A549 (cell line): ENCODE data around the gene CNTN4. TPM values are rescaled to one million over a fixed set of nuclear protein-coding genes. Genes with fewer than 3 reads are reported as not detected.
A peak's percentile ranks its signal among the peaks of the same experiment; 100 is the strongest.

Source experiments
- ATAC-seq, 2 experiments: fragments of 200-7000 bp in 1 of 2; fragments of >200 bp in 1 of 2; cut with Nextera tagmentation in 1 of 2; cut with Tn5 transposase in 1 of 2; 3 replicates each; pipeline versions ENCODE4 v1.8.0 to v1.9.1; 2018 to 2020; ENCODE audit warnings: mild to moderate bottlenecking in 1 of 2, moderate library complexity in 1 of 2
- CTCF ChIA-PET: fragments of 300-600 bp; sonication (Branson Sonifier 250); formaldehyde crosslinking; extraction: SDS; loops from one replicate; lab custom pipeline; 2021; ENCODE audit warnings: antibody characterized with exemption, inconsistent platforms; lab: Yijun Ruan, JAX
- POLR2A ChIA-PET: fragments of 350-600 bp; formaldehyde crosslinking; extraction: SDS; loops from one replicate; lab custom pipeline; 2021; ENCODE audit warnings: antibody characterized with exemption, inconsistent platforms; lab: Yijun Ruan, JAX
- DNase-seq, 2 experiments: peaks; one replicate each; pipeline versions ENCODE4 v3.0.0 to v3.0.0-alpha.2; 2011 to 2016; ENCODE audit warnings: low read depth in 1 of 2, low spot score in 1 of 2
- FAIRE-seq: peaks from 2 replicates; lab custom pipeline; 2011; peaks lifted over from hg19 to GRCh38; lab: Jason Lieb, UNC
- H3K27ac ChIP-seq, 2 experiments: fragments of >200 bp; sonication (Bioruptor Twin); formaldehyde crosslinking; 3 replicates each; pipeline ENCODE4 v1.5.1; 2016 to 2017
- H3K4me1 ChIP-seq: fragments of >200 bp; sonication (Bioruptor Twin); formaldehyde crosslinking; 3 replicates; pipeline ENCODE4 v1.6.1; 2016
- H3K4me2 ChIP-seq: fragments of >200 bp; sonication (Bioruptor Twin); formaldehyde crosslinking; 3 replicates; pipeline ENCODE4 v1.6.1; 2016
- H3K4me3 ChIP-seq: fragments of >200 bp; sonication (Bioruptor Twin); formaldehyde crosslinking; 3 replicates; pipeline ENCODE4 v1.5.1; 2016
- H3K9me3 ChIP-seq: fragments of >200 bp; sonication (Bioruptor Twin); formaldehyde crosslinking; 3 replicates; pipeline ENCODE4 v1.6.1; 2016
- EHF ChIP-seq: fragments of 250-450 bp; sonication (Bioruptor Pico); IDR thresholded peaks from 2 replicates; pipeline ENCODE4 v1.5.0; 2020; ENCODE audit warnings: mild to moderate bottlenecking
- EHMT2 ChIP-seq: fragments of 200-600 bp; sonication (generic); IDR thresholded peaks from 2 replicates; pipeline ENCODE4 v1.6.1; 2016; ENCODE audit warnings: antibody characterized with exemption, low read depth, mild to moderate bottlenecking, moderate library complexity
- EP300 ChIP-seq, 2 experiments: fragments of >200 bp; sonication (Bioruptor Twin); formaldehyde crosslinking; IDR thresholded peaks; 2 replicates in 1 of 2; 3 replicates in 1 of 2; pipeline ENCODE4 v1.6.1; 2016 to 2017
- ESRRA ChIP-seq: fragments of 150-350 bp; IDR thresholded peaks from 2 replicates; pipeline ENCODE4 v1.6.1; 2014; ENCODE audit warnings: mild to moderate bottlenecking, low read length, borderline replicate concordance
- FOSL2 ChIP-seq, 2 experiments: fragments of 450-650 bp in 1 of 2; fragments of >200 bp in 1 of 2; sonication (Bioruptor Twin) in 1 of 2; formaldehyde crosslinking; IDR thresholded peaks; 2 replicates each; pipeline versions ENCODE4 v1.5.0 to v1.6.1; 2016 to 2020; ENCODE audit warnings: mild to moderate bottlenecking in 1 of 2, moderate library complexity in 1 of 2
- HEYL ChIP-seq: fragments of 250-450 bp; sonication (Bioruptor Pico); IDR thresholded peaks from 2 replicates; pipeline ENCODE4 v1.8.0; 2021; ENCODE audit warnings: mild to moderate bottlenecking, moderate library complexity
- HOXA7 ChIP-seq: fragments of 250-450 bp; sonication (Bioruptor Pico); IDR thresholded peaks from 2 replicates; pipeline ENCODE4 v1.5.0; 2020; ENCODE audit warnings: mild to moderate bottlenecking, moderate library complexity
- HOXB5 ChIP-seq: fragments of 250-450 bp; sonication (Bioruptor Pico); IDR thresholded peaks from 2 replicates; pipeline ENCODE4 v1.5.0; 2020; ENCODE audit warnings: mild to moderate bottlenecking, moderate library complexity
- KDM5A ChIP-seq: fragments of 200-600 bp; sonication (generic); IDR thresholded peaks from 2 replicates; pipeline ENCODE4 v1.6.1; 2016; ENCODE audit warnings: antibody characterized with exemption, mild to moderate bottlenecking
- MAFK ChIP-seq: fragments of 450-650 bp; IDR thresholded peaks from 2 replicates; pipeline ENCODE4 v1.6.1; 2014; ENCODE audit not compliant: partially characterized antibody
- MYC ChIP-seq: IDR thresholded peaks from 2 replicates; pipeline ENCODE4 v1.6.1; 2012; ENCODE audit warnings: mild to moderate bottlenecking, inconsistent platforms, low read length, improper control_type of control experiment, borderline replicate concordance
- RARB ChIP-seq: fragments of 250-450 bp; sonication (Bioruptor Pico); IDR thresholded peaks from 2 replicates; pipeline ENCODE4 v1.8.0; 2021; ENCODE audit warnings: mild to moderate bottlenecking, moderate library complexity
- RCOR1 ChIP-seq: fragments of 150-350 bp; IDR thresholded peaks from 2 replicates; pipeline ENCODE4 v1.6.1; 2014; ENCODE audit warnings: antibody characterized with exemption, low read length, low read depth
- RFX5 ChIP-seq: fragments of 450-650 bp; IDR thresholded peaks from 2 replicates; pipeline ENCODE4 v1.7.1; 2014; ENCODE audit warnings: antibody characterized with exemption, mild to moderate bottlenecking, moderate library complexity
- RNF2 ChIP-seq: fragments of 200-600 bp; sonication (generic); IDR thresholded peaks from 2 replicates; pipeline ENCODE4 v1.6.1; 2016; ENCODE audit warnings: low read depth, mild to moderate bottlenecking, antibody characterized with exemption, moderate library complexity, borderline replicate concordance
- TFCP2L1 ChIP-seq: fragments of 250-450 bp; sonication (Bioruptor Pico); IDR thresholded peaks from 2 replicates; pipeline ENCODE4 v1.5.0; 2021; ENCODE audit warnings: mild to moderate bottlenecking
- TP53 ChIP-seq: fragments of 250-450 bp; sonication (Bioruptor Pico); IDR thresholded peaks from 2 replicates; pipeline ENCODE4 v1.5.0; 2021; ENCODE audit warnings: mild to moderate bottlenecking, moderate library complexity
- ZC3H11A ChIP-seq: fragments of 450-650 bp; IDR thresholded peaks from 2 replicates; pipeline ENCODE4 v1.6.1; 2014; ENCODE audit warnings: antibody characterized with exemption, mild to moderate bottlenecking
- WGBS: methylation state at CpG from one replicate; pipeline ENCODE4 v1.1.6; 2017; ENCODE audit errors: missing lambda C conversion rate; 5-methylcytosine and 5-hydroxymethylcytosine counted together
- polyA plus RNA-seq, 4 experiments: library from polyadenylated mRNA; depleted of rRNA in 3 of 4; stranded (reverse); fragments of >200 nt; fragmentation: RNase III in 1 of 4; extraction: RNeasy Plus Mini Kit Qiagen cat#74134 plus additional on column Dnase treatment in 1 of 4; gene quantifications; 2 replicates in 3 of 4; 3 replicates in 1 of 4; pipeline ENCODE4 v1.2.3, GENCODE V29; 2011 to 2017
- TF ChIP-seq, protein P1 (sequence below): fragments of >200 bp; sonication (Bioruptor Twin); formaldehyde crosslinking; IDR thresholded peaks from 2 replicates; pipeline ENCODE4 v1.6.1; 2016
- TF ChIP-seq, protein P2 (sequence below): fragments of 250-450 bp; sonication (Bioruptor Pico); IDR thresholded peaks from 2 replicates; pipeline ENCODE4 v1.5.0; 2020; ENCODE audit warnings: low read depth, mild to moderate bottlenecking, moderate library complexity
- TF ChIP-seq, protein P3 (sequence below): fragments of >200 bp; sonication (Bioruptor Twin); formaldehyde crosslinking; IDR thresholded peaks from 3 replicates; pipeline ENCODE4 v1.5.1; 2016
- TF ChIP-seq, protein P4 (sequence below): fragments of 200-600 bp; sonication (generic); IDR thresholded peaks from 2 replicates; pipeline ENCODE4 v1.6.1; 2016; ENCODE audit warnings: antibody characterized with exemption, mild to moderate bottlenecking, moderate library complexity

Gene CNTN4
- polyA plus RNA-seq, 2 of the 4 experiments (the other 2 are of a cell fraction) = 0.03 TPM; not detected in 1

DNA sequence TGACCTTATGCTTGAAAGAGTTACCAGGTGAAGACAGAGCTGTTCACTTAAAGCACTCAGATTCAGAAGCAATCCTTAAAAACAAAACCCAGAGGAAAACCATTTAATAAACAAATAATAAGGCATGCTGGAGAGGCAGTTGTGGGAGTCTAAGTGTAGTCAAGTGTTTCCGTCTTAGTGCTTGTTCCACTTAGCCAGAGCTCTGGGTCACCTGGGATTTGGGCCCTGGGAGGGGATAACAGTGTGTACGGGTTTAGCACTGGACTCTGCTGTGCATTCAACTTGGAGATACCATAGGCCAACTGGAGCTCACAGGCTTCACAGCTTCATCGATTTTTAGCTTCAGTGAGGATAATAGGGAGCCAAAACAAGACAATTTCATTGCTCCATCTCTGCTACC lies 444.6 kb downstream of the CNTN4 start (continued):
- TF ChIP-seq RNF2 (no peak), TFCP2L1 (CRISPR knock-in tag) (no peak), HEYL (CRISPR knock-in tag) (no peak)
- TF ChIP-seq, protein P1, sequence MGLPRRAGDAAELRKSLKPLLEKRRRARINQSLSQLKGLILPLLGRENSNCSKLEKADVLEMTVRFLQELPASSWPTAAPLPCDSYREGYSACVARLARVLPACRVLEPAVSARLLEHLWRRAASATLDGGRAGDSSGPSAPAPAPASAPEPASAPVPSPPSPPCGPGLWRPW = no peak

DNA sequence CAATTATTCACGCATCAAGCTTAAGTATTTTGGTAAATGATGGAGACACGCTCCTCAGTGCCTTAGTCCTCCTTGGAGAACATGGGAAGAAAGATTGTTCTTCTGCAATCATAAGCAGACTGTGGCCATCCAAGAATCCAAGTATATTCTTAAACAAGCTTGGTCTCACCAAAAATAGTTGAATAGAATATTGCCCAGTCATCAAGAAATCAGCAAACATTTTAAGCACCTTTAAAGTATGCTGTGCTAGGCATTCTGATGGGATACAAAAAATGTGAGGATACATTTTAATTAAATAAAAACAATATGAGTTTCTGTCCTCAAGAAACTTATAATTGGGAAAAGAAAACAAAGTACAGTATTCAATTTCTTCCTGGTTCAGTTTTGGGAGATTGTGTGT lies 445.5 kb downstream of the CNTN4 start:
- Histone ChIP-seq H3K9me3 (no peaks in the 10 kb centered on the region), H3K4me2 (no peak overlapping the region), H3K27ac (no peak overlapping the region), H3K4me3 (no peak overlapping the region), H3K4me1 (no peaks in the 10 kb centered on the region)
- ChIA-PET CTCF (no interaction called here), POLR2A (no interaction called here)
- FAIRE-seq (no peak), DNase-seq (no peak), ATAC-seq (no peak)
- TF ChIP-seq HEYL (CRISPR knock-in tag) (no peak), MAFK (peak; percentile 64)
- 2% methylated on average over 2 of the region's 2 CpGs for WGBS

DNA sequence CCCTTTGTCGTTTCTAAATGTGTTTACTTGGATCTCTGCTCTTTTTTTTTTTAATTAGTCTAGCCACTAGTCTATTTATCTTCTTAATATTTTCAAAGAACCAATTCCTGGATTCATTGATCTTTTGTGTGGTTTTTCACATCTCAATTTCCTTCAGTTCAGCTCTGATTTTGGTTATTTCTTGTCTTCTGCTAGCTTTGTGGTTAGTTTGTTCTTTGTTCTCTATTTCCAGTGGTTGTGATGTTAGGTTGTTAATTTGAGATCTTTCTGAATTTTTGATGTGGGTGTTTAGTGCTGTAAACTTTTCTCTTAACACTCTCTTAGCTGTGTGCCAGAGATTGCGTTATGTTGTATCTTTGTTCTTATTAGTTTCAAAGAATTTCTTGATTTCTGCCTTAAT lies 446.1 kb downstream of the CNTN4 start:
- ATAC-seq = no peak
- POLR2A ChIA-PET = no interaction called here
- Histone ChIP-seq H3K27ac (no peak overlapping the region), H3K4me3 (no peak overlapping the region), H3K4me2 (no peak overlapping the region), H3K4me1 (no peaks in the 10 kb centered on the region)
- FAIRE-seq = no peak
- TF ChIP-seq RARB (CRISPR knock-in tag) = no peak
- TF ChIP-seq TP53 (CRISPR knock-in tag) = no peak
- no peak for TF ChIP-seq RFX5
- TF ChIP-seq, protein P2, sequence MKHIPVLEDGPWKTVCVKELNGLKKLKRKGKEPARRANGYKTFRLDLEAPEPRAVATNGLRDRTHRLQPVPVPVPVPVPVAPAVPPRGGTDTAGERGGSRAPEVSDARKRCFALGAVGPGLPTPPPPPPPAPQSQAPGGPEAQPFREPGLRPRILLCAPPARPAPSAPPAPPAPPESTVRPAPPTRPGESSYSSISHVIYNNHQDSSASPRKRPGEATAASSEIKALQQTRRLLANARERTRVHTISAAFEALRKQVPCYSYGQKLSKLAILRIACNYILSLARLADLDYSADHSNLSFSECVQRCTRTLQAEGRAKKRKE (CRISPR knock-in tag) = no peak
- no peak for TF ChIP-seq MYC
- TF ChIP-seq, all 56 proteins: peak for 0
- DNase-seq = no peak
- H3K9me3 ChIP-seq = no peaks in the 10 kb centered on the region
- 0% methylated on average over 2 of the region's 2 CpGs for WGBS
- CTCF ChIA-PET = interaction anchor here (0.7 kb wide), 1 partner anchor 377 kb away, joined by 4 read pairs; no protein-coding TSS in a partner anchor

DNA sequence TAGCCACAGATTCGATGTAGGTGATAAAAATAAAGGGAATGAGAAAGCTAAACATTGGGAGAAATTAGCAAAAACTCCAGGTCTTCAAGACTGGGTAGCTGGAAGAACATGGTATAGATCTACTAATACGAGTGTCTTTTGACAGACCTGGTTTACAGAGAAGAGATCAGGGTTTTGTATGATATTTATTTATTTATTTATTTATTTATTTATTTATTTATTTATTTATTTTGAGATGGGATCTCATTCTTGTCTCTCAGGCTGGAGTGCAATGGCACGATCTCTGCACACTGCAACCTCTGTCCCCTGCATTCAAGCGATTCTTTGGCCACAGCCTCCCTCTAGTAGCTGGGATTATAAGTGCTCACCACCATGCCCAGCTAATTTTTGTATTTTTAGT lies 448.4 kb downstream of the CNTN4 start:
- FAIRE-seq (no peak), DNase-seq (no peak), ATAC-seq (no peak)
- 3% methylated on average over 4 of the region's 4 CpGs for WGBS
- no peak overlapping the region for H3K4me3 ChIP-seq
- no peak for TF ChIP-seq MYC
- TF ChIP-seq FOSL2 (IDR thresholded peaks at IDR 0.05) = no peak
- TF ChIP-seq FOSL2 (CRISPR knock-in tag; IDR thresholded peaks at IDR 0.05) = no peak
- no peak for TF ChIP-seq TFCP2L1 (CRISPR knock-in tag)
- peak; percentile 69 for TF ChIP-seq ZC3H11A
- TF ChIP-seq RARB (CRISPR knock-in tag) = no peak
- TF ChIP-seq KDM5A = no peak
- POLR2A ChIA-PET = no interaction called here
- no peak overlapping the region for H3K4me2 ChIP-seq
- no peaks in the 10 kb centered on the region for H3K9me3 ChIP-seq
- no peaks in the 10 kb centered on the region for H3K4me1 ChIP-seq
- no peak overlapping the region for H3K27ac ChIP-seq
- CTCF ChIA-PET = interaction anchor here (0.6 kb wide), 1 partner anchor 605 kb away, joined by 3 read pairs; no protein-coding TSS in a partner anchor

DNA sequence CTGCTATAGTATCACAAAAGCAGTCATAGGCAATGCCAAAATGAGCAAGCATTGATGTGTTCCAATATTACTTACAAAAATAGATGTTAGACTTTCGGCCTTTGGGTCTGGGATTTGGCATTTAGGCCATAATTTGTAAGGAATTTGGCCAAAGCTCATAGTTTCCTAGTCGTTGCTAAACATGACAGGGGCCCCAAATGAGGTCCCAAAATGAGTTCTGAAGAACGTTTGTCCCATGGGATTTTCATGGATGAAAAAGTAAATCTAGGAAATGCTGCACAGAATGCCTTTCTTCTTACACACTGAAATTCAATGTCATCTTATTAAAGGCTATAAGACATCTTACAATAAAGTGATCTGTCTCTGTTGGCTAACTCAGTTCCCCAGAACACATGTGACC lies 456.0 kb downstream of the CNTN4 start:
- H3K4me1 ChIP-seq = no peaks in the 10 kb centered on the region
- H3K9me3 ChIP-seq = no peaks in the 10 kb centered on the region
- no peak overlapping the region for H3K4me3 ChIP-seq
- 3% methylated on average over 3 of the region's 3 CpGs for WGBS
- no peak for DNase-seq
- no peak overlapping the region for H3K4me2 ChIP-seq
- no peak for ATAC-seq
- FAIRE-seq = no peak
- ChIA-PET CTCF (no interaction called here), POLR2A (no interaction called here)
- H3K27ac ChIP-seq = no peak overlapping the region
- no peak for TF ChIP-seq TFCP2L1 (CRISPR knock-in tag)
- no peak for TF ChIP-seq RFX5
- no peak for TF ChIP-seq EHMT2
- TF ChIP-seq EHF (CRISPR knock-in tag) = no peak
- TF ChIP-seq MAFK = no peak
- TF ChIP-seq, protein P3, sequence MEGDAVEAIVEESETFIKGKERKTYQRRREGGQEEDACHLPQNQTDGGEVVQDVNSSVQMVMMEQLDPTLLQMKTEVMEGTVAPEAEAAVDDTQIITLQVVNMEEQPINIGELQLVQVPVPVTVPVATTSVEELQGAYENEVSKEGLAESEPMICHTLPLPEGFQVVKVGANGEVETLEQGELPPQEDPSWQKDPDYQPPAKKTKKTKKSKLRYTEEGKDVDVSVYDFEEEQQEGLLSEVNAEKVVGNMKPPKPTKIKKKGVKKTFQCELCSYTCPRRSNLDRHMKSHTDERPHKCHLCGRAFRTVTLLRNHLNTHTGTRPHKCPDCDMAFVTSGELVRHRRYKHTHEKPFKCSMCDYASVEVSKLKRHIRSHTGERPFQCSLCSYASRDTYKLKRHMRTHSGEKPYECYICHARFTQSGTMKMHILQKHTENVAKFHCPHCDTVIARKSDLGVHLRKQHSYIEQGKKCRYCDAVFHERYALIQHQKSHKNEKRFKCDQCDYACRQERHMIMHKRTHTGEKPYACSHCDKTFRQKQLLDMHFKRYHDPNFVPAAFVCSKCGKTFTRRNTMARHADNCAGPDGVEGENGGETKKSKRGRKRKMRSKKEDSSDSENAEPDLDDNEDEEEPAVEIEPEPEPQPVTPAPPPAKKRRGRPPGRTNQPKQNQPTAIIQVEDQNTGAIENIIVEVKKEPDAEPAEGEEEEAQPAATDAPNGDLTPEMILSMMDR = no peak
- TF ChIP-seq RCOR1 = no peak
- TF ChIP-seq, protein P4, sequence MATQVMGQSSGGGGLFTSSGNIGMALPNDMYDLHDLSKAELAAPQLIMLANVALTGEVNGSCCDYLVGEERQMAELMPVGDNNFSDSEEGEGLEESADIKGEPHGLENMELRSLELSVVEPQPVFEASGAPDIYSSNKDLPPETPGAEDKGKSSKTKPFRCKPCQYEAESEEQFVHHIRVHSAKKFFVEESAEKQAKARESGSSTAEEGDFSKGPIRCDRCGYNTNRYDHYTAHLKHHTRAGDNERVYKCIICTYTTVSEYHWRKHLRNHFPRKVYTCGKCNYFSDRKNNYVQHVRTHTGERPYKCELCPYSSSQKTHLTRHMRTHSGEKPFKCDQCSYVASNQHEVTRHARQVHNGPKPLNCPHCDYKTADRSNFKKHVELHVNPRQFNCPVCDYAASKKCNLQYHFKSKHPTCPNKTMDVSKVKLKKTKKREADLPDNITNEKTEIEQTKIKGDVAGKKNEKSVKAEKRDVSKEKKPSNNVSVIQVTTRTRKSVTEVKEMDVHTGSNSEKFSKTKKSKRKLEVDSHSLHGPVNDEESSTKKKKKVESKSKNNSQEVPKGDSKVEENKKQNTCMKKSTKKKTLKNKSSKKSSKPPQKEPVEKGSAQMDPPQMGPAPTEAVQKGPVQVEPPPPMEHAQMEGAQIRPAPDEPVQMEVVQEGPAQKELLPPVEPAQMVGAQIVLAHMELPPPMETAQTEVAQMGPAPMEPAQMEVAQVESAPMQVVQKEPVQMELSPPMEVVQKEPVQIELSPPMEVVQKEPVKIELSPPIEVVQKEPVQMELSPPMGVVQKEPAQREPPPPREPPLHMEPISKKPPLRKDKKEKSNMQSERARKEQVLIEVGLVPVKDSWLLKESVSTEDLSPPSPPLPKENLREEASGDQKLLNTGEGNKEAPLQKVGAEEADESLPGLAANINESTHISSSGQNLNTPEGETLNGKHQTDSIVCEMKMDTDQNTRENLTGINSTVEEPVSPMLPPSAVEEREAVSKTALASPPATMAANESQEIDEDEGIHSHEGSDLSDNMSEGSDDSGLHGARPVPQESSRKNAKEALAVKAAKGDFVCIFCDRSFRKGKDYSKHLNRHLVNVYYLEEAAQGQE = no peak
- no peak for TF ChIP-seq EP300 (IDR thresholded peaks at IDR 0.05)
- no peak for TF ChIP-seq HOXA7 (CRISPR knock-in tag)
- TF ChIP-seq ESRRA = no peak
- no peak for TF ChIP-seq HOXB5 (CRISPR knock-in tag)
